GM12801 (cell line): ENCODE data around the gene ZNF638.

Experiments
- CTCF ChIP-seq: IDR thresholded peaks from one replicate; pipeline ENCODE4 v1.5.1; 2011; ENCODE audit warnings: control low read depth; ENCODE audit not compliant: insufficient read length; ENCODE audit errors: extremely low read depth

The ZNF638 gene

DNA sequence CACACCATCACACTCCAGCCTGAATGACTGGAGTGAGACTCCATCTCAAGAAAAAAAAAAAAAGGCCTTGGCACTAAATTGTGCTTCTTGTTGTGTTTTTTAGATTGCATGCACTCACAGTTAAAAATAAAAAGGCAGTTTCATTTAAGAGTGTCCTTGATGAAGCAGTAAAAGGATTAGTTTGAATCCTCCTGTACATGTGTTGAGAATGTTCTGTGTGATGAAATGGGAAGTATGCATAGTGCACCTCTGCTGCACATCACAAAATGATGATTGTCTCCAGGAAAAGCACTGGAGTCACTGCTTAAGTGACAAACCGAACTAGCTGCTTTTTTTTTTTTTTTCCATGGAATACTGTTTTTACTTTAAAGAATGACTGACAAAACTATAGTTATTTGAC is 144.9 kb downstream of the ZNF638 start:
- TF ChIP-seq CTCF, result no peak

DNA sequence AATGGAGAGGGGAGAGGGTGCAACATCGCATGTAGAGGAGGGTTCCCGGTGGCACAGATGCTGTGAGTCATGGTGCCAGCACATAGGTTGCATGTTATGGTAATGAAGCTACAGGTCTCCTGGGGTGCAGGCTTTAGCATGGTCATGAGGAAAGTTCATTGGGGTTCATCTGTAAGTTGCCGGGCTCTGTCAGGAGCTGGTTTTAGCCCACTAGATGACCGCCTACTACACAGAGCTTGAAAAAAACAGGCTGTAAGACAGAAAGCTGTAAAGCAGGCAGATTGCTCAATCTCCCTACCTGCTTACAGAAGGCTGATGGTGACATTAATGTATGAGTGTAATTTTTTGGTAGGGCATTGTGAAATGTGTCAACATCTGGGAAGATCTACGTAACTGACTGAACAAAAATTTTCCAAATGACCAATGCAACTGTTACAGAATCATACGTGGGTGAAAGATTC is 145.7 kb downstream of the ZNF638 start:
- TF ChIP-seq CTCF, result no peak

DNA sequence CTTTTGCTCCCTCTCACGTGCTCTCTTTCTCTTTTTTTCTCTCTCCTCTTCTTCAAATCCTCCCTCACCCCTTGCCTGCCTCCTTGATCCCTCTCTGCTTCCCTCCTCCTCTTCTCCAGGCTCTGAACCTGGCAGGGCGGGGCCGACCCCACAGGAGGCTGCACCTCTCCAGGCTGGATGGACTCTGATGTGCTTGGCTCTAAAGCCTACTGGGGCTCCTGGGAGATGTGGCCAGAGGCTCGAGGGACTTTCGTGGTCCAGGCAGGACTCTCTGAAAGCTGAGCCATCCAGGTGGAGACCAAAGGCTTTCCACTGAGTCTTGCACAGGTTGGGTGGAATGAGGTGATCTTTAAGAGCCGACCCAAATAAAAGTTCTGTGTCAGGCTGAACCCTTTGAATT is 147.2 kb downstream of the ZNF638 start:
- TF ChIP-seq CTCF, result no peak

DNA sequence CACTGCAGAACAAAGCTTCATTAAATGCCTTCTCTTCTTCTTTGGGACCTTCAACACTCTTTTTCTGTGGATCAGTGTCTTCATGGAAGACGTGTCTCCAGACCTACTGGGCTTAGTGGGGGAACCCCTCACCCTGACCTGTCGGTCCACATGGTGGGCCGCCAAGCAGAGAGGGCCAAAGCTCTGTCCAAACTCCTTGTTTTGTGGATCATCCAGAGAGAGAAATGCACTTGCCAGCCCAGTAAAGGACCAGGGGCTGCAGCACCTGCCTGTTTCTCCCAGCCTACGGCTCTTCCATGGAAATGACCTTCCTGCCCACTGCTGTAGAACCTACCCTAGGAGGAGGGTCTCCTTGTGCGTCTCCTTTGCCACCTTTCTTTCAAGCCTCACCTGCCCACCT is 147.7 kb downstream of the ZNF638 start:
- TF ChIP-seq CTCF, result no peak

- no peak for TF ChIP-seq CTCF
Measured at GRCh38 chr2:71481111-71481510, 149.5 kb downstream of the ZNF638 start.

- TF ChIP-seq CTCF, result no peak
Measured at GRCh38 chr2:71482055-71482454, 150.5 kb downstream of the ZNF638 start.

DNA sequence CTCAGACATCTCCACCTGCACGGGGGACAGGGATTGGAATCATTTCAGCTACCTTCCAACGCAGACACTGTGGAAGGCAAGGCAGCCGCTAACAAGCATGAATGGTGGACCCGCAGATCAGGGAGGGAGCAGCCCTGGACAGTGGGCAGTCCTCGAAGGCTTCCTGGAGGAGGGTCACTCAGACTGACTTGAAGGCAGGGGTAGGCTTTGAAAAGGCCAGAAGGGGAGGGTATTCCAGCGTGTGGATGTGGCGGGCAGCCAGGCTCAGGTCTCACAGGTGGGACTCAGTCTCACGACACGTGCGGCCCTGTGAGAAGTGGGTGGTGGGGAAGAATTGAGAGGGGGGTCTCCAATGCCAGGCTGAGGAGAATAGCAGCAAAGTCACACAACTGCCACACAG is 151.7 kb downstream of the ZNF638 start:
- TF ChIP-seq CTCF, result no peak

- TF ChIP-seq CTCF, result no peak
Measured at GRCh38 chr2:71484354-71484753, 152.8 kb downstream of the ZNF638 start.
